ENCODE data around the gene ZIC1. TPM values are rescaled to one million over a fixed set of nuclear protein-coding genes. Genes with fewer than 3 reads are reported as not detected.

ZIC1 gene
- total RNA-seq, 2 donors from 2014 or later = 0.04 TPM; not detected in 1

DNA sequence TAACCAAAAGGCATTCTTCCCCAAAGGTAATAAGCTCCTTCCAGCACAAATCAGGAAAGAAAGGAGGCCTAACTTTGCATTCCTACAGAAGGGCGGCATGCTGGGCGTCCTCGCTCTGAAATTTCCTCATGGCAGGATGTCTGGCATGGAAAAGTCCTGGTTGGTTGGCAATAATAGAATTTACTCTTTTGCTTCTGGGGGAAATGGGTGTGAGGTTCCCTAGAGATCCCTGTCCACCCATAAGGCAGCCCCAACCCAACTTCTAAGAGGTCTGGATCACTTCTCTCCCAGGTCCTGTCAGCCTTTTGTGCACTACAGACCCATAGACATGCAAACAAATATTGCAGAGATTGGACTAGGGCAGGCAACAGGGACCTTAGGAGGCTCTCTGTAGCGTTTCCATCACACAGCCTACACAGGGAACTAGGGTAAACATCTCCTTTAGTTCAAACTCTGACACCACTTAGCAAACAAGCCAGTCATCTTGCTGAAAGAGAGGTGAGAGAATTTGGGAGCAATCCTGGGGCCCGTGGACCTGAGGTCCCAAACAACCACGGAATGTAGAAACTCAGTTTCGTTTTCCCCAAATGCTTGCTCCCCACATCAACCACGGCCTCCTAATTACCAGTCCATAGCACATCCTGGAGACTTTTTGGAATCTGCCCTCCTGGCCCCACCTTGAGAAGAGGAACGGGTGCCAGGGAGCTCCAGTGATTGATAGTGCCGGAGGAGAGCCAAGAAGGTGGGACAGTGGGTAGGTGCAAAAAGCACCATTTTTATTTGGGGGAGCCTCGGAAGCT is 5.0 kb upstream of the ZIC1 start:
- H3K9me3 ChIP-seq = no peaks in the 10 kb centered on the region
- TF ChIP-seq, protein P1, sequence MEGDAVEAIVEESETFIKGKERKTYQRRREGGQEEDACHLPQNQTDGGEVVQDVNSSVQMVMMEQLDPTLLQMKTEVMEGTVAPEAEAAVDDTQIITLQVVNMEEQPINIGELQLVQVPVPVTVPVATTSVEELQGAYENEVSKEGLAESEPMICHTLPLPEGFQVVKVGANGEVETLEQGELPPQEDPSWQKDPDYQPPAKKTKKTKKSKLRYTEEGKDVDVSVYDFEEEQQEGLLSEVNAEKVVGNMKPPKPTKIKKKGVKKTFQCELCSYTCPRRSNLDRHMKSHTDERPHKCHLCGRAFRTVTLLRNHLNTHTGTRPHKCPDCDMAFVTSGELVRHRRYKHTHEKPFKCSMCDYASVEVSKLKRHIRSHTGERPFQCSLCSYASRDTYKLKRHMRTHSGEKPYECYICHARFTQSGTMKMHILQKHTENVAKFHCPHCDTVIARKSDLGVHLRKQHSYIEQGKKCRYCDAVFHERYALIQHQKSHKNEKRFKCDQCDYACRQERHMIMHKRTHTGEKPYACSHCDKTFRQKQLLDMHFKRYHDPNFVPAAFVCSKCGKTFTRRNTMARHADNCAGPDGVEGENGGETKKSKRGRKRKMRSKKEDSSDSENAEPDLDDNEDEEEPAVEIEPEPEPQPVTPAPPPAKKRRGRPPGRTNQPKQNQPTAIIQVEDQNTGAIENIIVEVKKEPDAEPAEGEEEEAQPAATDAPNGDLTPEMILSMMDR (IDR thresholded peaks at IDR 0.05) = no peak
- H3K4me1 ChIP-seq = peaks cover 0 to 3% of the 10 kb centered on the region in 2 donors
- H3K4me3 ChIP-seq = no peak overlapping the region
- no peak for DNase-seq (ENCODE audit: low spot score)
- peaks cover 32 to 45% of the 10 kb centered on the region in 2 donors for H3K27me3 ChIP-seq
- H3K36me3 ChIP-seq = no peaks in the 10 kb centered on the region
- no peak overlapping the region for H3K27ac ChIP-seq

DNA sequence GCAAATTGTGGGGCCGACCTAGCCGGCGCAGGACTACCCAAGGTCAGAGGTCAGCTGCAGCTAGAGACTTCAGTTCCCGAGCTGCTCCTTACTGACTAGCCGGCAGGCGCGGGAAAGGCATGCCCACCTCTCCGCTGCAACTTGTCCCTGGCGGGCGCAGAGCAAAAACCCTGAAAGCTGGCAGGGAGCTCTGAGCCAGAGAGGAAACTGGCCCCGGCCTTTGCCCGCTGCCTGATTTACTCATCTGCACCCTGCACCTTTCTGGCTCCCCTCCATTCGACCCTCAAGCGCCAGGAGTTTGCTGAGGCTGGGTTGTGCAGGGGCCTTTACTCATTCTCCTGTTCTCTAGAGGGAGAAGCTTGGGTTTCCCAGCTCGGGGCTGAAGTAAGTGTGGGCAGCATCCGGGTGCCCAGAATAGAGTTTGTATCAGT is 4.3 kb upstream of the ZIC1 start:
- peaks cover 37 to 51% of the 10 kb centered on the region in 2 donors for H3K27me3 ChIP-seq
- no peaks in the 10 kb centered on the region for H3K9me3 ChIP-seq
- H3K36me3 ChIP-seq = no peaks in the 10 kb centered on the region
- H3K4me1 ChIP-seq = peaks cover 0 to 9% of the 10 kb centered on the region in 2 donors
- H3K27ac ChIP-seq = no peak overlapping the region
- H3K4me3 ChIP-seq = no peak overlapping the region
- TF ChIP-seq, protein P1 (IDR thresholded peaks at IDR 0.05) = no peak
- no peak for DNase-seq (ENCODE audit: low spot score)

DNA sequence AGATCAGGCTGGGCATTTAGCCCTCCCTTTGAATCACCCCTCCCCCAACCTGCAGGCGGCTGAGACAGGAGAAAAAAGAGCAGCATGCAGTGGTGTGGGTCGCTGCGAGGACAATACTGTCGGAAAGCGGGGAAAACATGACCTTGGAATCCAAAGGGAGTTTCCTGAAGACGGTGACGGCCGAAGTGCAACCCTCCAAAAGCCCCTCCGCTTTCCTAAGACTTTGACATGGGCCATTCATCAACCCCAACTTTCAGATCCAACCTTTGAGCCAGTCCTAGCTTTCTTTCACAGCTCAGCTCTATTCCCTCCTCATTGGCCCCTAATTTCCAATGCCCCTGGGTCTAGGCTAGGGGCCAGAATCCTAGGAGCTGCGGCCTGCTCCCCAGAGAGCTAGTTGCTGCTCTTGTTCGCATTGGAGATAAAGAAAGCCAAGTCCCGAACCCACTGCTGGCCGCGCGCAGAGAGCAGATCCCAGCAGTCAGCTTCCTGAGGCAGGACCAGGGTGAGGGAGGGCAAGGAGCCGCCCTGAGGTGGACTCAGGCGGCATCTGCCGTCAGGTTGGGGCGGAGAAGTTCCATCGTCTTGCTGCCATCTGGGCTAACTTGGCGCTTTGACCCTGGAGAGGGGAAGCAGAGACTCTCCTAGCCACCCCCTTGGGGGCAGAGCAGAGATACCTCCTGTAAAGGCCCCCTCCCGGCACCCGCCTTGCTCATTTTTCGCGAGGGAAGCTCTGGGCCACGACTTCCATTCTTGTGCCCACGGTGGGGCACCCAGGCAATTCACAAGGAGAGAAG is 3.7 kb upstream of the ZIC1 start:
- TF ChIP-seq, protein P1 (IDR thresholded peaks at IDR 0.05) = no peak
- no peaks in the 10 kb centered on the region for H3K9me3 ChIP-seq
- H3K4me3 ChIP-seq = no peak overlapping the region
- peaks cover 44 to 55% of the 10 kb centered on the region in 2 donors for H3K27me3 ChIP-seq
- peaks cover 0 to 15% of the 10 kb centered on the region in 2 donors for H3K4me1 ChIP-seq
- DNase-seq (ENCODE audit: low spot score) = no peak
- no peaks in the 10 kb centered on the region for H3K36me3 ChIP-seq
- H3K27ac ChIP-seq = no peak overlapping the region

DNA sequence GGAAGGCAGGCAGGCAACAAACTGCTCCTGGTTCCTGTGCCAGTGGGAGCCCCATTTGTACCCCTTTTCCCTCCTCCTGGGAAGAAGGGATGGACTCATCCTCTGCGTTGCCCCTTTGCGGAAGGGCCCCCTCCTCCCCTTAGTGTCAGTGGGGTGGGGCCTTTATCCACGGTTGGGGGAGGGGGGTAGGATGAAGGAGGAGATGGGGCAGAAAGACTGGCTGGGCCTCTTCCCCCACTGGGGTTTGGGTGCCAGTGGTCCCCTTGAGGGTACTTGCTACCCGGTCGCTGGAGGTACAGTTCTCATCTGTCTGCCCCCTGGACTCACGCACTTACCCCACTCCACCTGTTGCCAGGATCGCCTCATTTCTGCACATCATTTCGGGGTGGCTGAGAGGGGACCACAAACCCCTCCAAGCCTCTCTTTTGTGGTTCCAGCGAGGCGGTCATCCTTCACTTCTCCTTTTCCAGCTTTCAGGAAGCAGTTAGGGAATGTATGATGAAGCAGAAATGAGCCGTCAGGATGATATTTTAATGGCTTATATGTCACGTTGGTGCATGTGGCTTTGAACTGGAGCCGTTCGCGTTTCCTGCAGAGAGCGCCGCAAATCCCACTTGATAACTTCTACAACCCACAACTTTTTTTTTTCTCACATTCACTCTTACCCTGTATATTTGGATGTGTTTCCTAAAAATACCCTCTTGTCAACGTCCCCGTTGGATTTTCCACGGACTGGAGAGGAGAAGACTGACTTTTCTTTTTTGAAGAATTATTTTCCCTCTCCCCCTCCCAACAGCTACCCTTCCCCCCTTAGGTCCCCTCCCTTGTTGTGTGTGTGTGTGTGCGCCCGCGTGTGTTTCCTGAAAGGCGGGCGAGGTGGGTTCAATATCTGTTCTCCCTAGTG is 2.9 kb upstream of the ZIC1 start, which contains the start of gene ZIC4:
Gene ZIC4, minus strand, starts transcription at position 516 of the 904 bp plus-strand sequence. CDS start 3,746 bp downstream, outside the sequence.
- Histone ChIP-seq H3K4me1 (peaks cover 0 to 23% of the 10 kb centered on the region in 2 donors), H3K36me3 (no peaks in the 10 kb centered on the region), H3K27me3 (peaks cover 52 to 62% of the 10 kb centered on the region in 2 donors), H3K27ac (no peak within 1 kb of the TSS), H3K4me3 (no peak within 1 kb of the TSS), H3K9me3 (no peaks in the 10 kb centered on the region)
- no peak for DNase-seq (ENCODE audit: low spot score)
- TF ChIP-seq, protein P1 (IDR thresholded peaks at IDR 0.05) = no peak

DNA sequence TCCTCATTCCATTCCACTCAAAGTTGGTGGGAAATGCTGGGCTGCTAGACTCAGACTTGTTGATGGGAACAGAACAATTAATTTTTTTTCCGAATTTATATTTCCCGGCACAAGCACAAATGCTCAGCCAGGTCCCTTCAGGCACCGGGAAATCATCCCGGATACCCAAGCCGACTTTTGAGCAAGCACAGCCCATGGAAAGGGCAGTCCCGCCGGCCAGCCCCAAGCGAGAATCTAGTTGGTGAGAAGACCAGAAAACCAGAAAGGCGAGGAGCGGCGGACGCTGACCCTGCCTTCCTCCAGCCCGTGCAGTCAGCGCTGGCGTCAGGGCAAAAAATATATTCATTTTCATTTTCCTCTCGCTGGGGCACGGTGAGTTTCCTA is 2.1 kb upstream of the ZIC1 start:
- TF ChIP-seq, protein P1 (IDR thresholded peaks at IDR 0.05) = no peak
- DNase-seq (ENCODE audit: low spot score) = no peak
- H3K36me3 ChIP-seq = no peaks in the 10 kb centered on the region
- H3K27me3 ChIP-seq = peaks cover 57 to 69% of the 10 kb centered on the region in 2 donors
- peaks cover 0 to 29% of the 10 kb centered on the region in 2 donors for H3K4me1 ChIP-seq
- H3K9me3 ChIP-seq = peaks cover 0 to 3% of the 10 kb centered on the region in 2 donors
- no peak overlapping the region for H3K4me3 ChIP-seq
- no peak overlapping the region for H3K27ac ChIP-seq
